Measurements from ENCODE around the gene PATE3. TPM values are rescaled to one million over a fixed set of nuclear protein-coding genes. Genes with fewer than 3 reads are reported as not detected.

PATE3 gene
- polyA plus RNA-seq, 1 of the 3 experiments (the other 2 are of a cell fraction), result not detected

DNA sequence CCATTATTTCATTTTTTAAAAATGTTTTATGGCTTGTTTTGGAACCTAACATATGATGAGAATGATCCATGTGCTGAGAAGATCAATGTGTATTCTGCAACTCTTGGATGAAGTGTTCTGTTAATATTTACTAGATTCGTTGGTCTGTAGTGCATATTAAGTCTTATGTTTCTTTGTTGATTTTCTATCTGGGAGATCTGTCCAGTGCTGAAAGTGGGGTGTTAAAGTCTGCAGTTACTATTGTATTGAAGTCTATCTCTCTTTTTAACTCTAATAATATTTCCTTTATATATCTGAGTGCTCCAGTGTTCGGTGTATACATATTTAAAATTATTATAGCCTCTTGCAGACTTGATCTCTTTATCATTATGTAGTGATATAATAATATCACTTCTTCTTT, 11.9 kb downstream of the PATE3 start (continued):
- TF ChIP-seq, protein P1, sequence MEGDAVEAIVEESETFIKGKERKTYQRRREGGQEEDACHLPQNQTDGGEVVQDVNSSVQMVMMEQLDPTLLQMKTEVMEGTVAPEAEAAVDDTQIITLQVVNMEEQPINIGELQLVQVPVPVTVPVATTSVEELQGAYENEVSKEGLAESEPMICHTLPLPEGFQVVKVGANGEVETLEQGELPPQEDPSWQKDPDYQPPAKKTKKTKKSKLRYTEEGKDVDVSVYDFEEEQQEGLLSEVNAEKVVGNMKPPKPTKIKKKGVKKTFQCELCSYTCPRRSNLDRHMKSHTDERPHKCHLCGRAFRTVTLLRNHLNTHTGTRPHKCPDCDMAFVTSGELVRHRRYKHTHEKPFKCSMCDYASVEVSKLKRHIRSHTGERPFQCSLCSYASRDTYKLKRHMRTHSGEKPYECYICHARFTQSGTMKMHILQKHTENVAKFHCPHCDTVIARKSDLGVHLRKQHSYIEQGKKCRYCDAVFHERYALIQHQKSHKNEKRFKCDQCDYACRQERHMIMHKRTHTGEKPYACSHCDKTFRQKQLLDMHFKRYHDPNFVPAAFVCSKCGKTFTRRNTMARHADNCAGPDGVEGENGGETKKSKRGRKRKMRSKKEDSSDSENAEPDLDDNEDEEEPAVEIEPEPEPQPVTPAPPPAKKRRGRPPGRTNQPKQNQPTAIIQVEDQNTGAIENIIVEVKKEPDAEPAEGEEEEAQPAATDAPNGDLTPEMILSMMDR (IDR thresholded peaks at IDR 0.05), result no peak

DNA sequence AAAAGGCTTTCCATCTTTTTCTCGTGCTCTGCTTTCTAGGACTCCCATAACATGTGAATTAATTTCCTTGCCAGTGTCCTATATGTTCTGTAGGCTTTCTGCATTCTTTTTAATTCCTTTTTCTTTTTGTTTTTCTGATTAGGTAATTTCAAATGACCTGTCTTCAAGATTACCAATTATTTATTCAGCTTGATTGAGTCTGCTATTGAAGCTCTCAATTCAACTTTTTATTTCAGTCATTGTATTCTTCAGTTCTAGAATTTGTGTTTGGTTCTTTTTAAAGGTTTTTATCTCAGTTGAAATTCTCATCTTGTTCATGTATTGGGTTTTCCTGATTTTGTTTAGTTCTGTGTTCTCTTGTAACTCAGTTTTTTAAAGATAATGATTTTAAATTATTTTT, 14.5 kb downstream of the PATE3 start:
- Histone ChIP-seq H3K9ac (no peak overlapping the region), H3K4me1 (ENCODE audit: control insufficient read depth in 1 of 2, insufficient read depth in 2 of 2, low read depth in 1 of 2, low read length in 1 of 2) (no peaks in the 10 kb centered on the region), H3K27ac (ENCODE audit: low read depth in 2 of 2, low read length in 1 of 2) (no peak overlapping the region), H3K9me2 (no peaks in the 10 kb centered on the region), H3F3A (replicated peaks; ENCODE audit: insufficient read depth) (no peaks in the 10 kb centered on the region), H3K27me3 (ENCODE audit: insufficient read depth) (no peaks in the 10 kb centered on the region), H3K4me3 (ENCODE audit: low read depth in 2 of 2, low read length in 1 of 2) (no peak overlapping the region), H3K9me3 (peaks cover 12% of the 10 kb centered on the region), H2AFZ (ENCODE audit: low read depth) (no peak overlapping the region), H3K79me2 (ENCODE audit: insufficient read depth) (no peaks in the 10 kb centered on the region), H4K20me1 (ENCODE audit: insufficient read depth) (no peaks in the 10 kb centered on the region), H3K36me3 (replicated peaks in 1 of 2; ENCODE audit: control insufficient read depth in 1 of 2, insufficient read depth in 2 of 2, low read length in 1 of 2) (no peaks in the 10 kb centered on the region), H3K4me2 (no peak overlapping the region)
- ChIA-PET CTCF (no interaction called here), POLR2A (no interaction called here)
- TF ChIP-seq TEAD4 (IDR thresholded peaks at IDR 0.05; ENCODE audit: borderline replicate concordance, insufficient read depth), result no peak
- no peak for TF ChIP-seq RAD21 (IDR thresholded peaks at IDR 0.05; ENCODE audit: low read length)
- no peak for TF ChIP-seq SMC3 (IDR thresholded peaks at IDR 0.05; ENCODE audit: low read depth, low read length)
- no peak for TF ChIP-seq EP300 (IDR thresholded peaks at IDR 0.05; ENCODE audit: borderline replicate concordance in 1 of 2, low read depth in 1 of 2, low read length in 1 of 2)
- TF ChIP-seq FOXJ3 (CRISPR knock-in tag; IDR thresholded peaks at IDR 0.05), result no peak
- no peak for TF ChIP-seq TAF1 (IDR thresholded peaks at IDR 0.05; ENCODE audit: borderline replicate concordance, low read depth, low read length)
- TF ChIP-seq, protein P2, sequence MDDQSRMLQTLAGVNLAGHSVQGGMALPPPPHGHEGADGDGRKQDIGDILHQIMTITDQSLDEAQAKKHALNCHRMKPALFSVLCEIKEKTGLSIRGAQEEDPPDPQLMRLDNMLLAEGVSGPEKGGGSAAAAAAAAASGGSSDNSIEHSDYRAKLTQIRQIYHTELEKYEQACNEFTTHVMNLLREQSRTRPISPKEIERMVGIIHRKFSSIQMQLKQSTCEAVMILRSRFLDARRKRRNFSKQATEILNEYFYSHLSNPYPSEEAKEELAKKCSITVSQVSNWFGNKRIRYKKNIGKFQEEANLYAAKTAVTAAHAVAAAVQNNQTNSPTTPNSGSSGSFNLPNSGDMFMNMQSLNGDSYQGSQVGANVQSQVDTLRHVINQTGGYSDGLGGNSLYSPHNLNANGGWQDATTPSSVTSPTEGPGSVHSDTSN (IDR thresholded peaks at IDR 0.05), result no peak
- TF ChIP-seq NFIC (IDR thresholded peaks at IDR 0.05; ENCODE audit: borderline replicate concordance), result no peak
- WGBS (ENCODE audit: low lambda C conversion rate), result 2% methylated on average over 1 of the region's 1 CpG
- DNase-seq, result no peak

DNA sequence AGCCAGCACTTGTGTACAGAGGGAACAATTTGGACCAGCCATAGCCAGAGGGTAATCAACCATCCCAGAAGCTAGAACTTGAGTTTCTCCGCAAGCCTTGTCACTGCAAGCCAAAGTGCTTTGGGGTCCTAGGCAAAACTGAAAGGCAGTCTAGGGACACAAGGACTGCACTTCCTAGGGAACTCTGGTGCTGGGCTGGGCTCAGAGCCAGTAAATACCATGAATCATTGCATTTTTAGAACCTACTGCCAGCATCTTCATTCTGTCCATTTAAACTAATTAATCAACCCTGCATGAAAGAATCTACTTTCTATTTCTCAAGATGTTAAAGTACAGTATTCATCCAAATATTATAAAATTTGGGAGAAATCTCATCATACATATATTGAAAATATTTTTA, 20.0 kb downstream of the PATE3 start:
- Histone ChIP-seq H3K9ac (peak overlapping the region; percentile 9; the same call in 1 of the 2 replicates), H2AFZ (ENCODE audit: low read depth) (peak overlapping the region; percentile 59; the same call in 1 of the 2 replicates), H4K20me1 (ENCODE audit: insufficient read depth) (no peaks in the 10 kb centered on the region), H3K4me2 (peak overlapping the region; percentile 50), H3K9me3 (no peaks in the 10 kb centered on the region), H3K27ac (ENCODE audit: low read depth in 2 of 2, low read length in 1 of 2) (no peak overlapping the region), H3F3A (replicated peaks; ENCODE audit: insufficient read depth) (no peaks in the 10 kb centered on the region), H3K36me3 (replicated peaks in 1 of 2; ENCODE audit: control insufficient read depth in 1 of 2, insufficient read depth in 2 of 2, low read length in 1 of 2) (no peaks in the 10 kb centered on the region), H3K9me2 (no peaks in the 10 kb centered on the region), H3K79me2 (ENCODE audit: insufficient read depth) (no peaks in the 10 kb centered on the region), H3K4me3 (ENCODE audit: low read depth in 2 of 2, low read length in 1 of 2) (no peak overlapping the region), H3K27me3 (ENCODE audit: insufficient read depth) (no peaks in the 10 kb centered on the region), H3K4me1 (ENCODE audit: control insufficient read depth in 1 of 2, insufficient read depth in 2 of 2, low read depth in 1 of 2, low read length in 1 of 2) (peaks cover 0 to 3% of the 10 kb centered on the region in 2 experiments; a peak in 1 of 4 replicates)
- no peak for TF ChIP-seq SMC3 (IDR thresholded peaks at IDR 0.05; ENCODE audit: low read depth, low read length)
- TF ChIP-seq FOXJ3 (CRISPR knock-in tag; IDR thresholded peaks at IDR 0.05), result no peak
- no peak for TF ChIP-seq GATA2 (CRISPR knock-in tag; IDR thresholded peaks at IDR 0.05)
- TF ChIP-seq FOXM1 (IDR thresholded peaks at IDR 0.05; ENCODE audit: low read depth), result no peak
- TF ChIP-seq NFIC (IDR thresholded peaks at IDR 0.05; ENCODE audit: borderline replicate concordance), result peak; percentile 22; the same call in 1 of the 2 replicates
- no peak for DNase-seq
- POLR2A ChIA-PET, result no interaction called here
- 36% methylated on average over 1 of the region's 1 CpG for whole genome bisulfite sequencing (ENCODE audit: low lambda C conversion rate)
- CTCF ChIA-PET, result no interaction called here

All from SK-N-SH (cell line).